Measurements from ENCODE around the gene MAGI2.
"Not testable (repeated sequence)": the region's sequence is repeated elsewhere in the genome, so short reads cannot be mapped to it uniquely, and the experiment has no call there.

MAGI2 gene

DNA sequence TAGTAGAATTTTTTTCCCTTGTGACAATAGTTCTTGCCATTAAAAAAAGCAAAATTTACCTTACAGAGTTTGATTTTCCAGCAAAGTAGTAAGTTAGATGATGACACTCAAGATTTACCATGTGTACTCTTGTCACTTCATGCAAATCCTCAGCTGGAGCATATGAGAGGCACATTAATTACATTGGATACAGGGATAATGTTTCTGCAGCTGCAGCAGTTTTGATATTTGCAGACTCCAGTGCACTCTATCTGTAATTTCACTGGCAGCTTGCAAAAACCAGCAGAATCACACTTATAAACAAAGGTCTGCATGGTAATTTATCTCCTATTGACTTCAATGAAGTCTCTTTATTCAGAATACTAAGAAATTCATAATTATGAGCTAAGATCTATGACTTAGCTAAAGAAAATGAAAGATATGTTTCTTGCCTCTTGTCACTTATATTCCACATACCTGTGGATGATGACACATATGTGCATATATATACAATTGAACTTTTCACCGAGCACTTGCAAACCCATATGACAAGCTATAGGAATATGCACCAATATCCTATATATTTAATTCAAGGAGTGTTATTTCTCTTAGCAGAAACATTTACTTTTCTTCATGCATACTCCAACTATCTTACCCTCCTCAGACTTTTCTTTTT lies 1124.3 kb downstream of the MAGI2 start:
- TF ChIP-seq, protein P1, sequence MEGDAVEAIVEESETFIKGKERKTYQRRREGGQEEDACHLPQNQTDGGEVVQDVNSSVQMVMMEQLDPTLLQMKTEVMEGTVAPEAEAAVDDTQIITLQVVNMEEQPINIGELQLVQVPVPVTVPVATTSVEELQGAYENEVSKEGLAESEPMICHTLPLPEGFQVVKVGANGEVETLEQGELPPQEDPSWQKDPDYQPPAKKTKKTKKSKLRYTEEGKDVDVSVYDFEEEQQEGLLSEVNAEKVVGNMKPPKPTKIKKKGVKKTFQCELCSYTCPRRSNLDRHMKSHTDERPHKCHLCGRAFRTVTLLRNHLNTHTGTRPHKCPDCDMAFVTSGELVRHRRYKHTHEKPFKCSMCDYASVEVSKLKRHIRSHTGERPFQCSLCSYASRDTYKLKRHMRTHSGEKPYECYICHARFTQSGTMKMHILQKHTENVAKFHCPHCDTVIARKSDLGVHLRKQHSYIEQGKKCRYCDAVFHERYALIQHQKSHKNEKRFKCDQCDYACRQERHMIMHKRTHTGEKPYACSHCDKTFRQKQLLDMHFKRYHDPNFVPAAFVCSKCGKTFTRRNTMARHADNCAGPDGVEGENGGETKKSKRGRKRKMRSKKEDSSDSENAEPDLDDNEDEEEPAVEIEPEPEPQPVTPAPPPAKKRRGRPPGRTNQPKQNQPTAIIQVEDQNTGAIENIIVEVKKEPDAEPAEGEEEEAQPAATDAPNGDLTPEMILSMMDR (IDR thresholded peaks at IDR 0.05; ENCODE audit: low read depth, low read length, missing control alignments), result no peak
- in situ Hi-C loops (cut with HindIII; ENCODE audit: low pct_ligation_motif_present, low sequenced_read_pairs), result no loop called here
- Histone ChIP-seq H3K27me3 (replicated peaks) (no peaks in the 10 kb centered on the region), H3K36me3 (replicated peaks) (no peaks in the 10 kb centered on the region), H3K27ac (no peak overlapping the region), H3K4me3 (ENCODE audit: low read depth, low read length) (no peak overlapping the region)
- DNase-seq, result no peak

GRCh38 chr7:78327718-78328117 lies 1125.7 kb downstream of the MAGI2 start:
- in situ Hi-C loops (cut with HindIII; ENCODE audit: low pct_ligation_motif_present, low sequenced_read_pairs), result no loop called here
- Histone ChIP-seq H3K27me3 (replicated peaks) (no peaks in the 10 kb centered on the region), H3K27ac (no peak overlapping the region), H3K4me3 (ENCODE audit: low read depth, low read length) (no peak overlapping the region), H3K36me3 (replicated peaks) (no peaks in the 10 kb centered on the region)
- no peak for DNase-seq
- TF ChIP-seq, protein P1 (IDR thresholded peaks at IDR 0.05; ENCODE audit: low read depth, low read length, missing control alignments), result no peak

GRCh38 chr7:78326876-78327275 lies 1126.6 kb downstream of the MAGI2 start:
- Histone ChIP-seq H3K36me3 (replicated peaks) (no peaks in the 10 kb centered on the region), H3K27me3 (replicated peaks) (no peaks in the 10 kb centered on the region), H3K4me3 (ENCODE audit: low read depth, low read length) (no peak overlapping the region), H3K27ac (no peak overlapping the region)
- in situ Hi-C loops (cut with HindIII; ENCODE audit: low pct_ligation_motif_present, low sequenced_read_pairs), result no loop called here
- no peak for DNase-seq
- TF ChIP-seq, protein P1 (IDR thresholded peaks at IDR 0.05; ENCODE audit: low read depth, low read length, missing control alignments), result no peak

- Histone ChIP-seq H3K27me3 (replicated peaks) (no peaks in the 10 kb centered on the region), H3K27ac (no peak overlapping the region), H3K36me3 (replicated peaks) (no peaks in the 10 kb centered on the region), H3K4me3 (ENCODE audit: low read depth, low read length) (no peak overlapping the region)
- TF ChIP-seq, protein P1 (IDR thresholded peaks at IDR 0.05; ENCODE audit: low read depth, low read length, missing control alignments), result no peak
- DNase-seq, result peak; percentile 5
- in situ Hi-C loops (cut with HindIII; ENCODE audit: low pct_ligation_motif_present, low sequenced_read_pairs), result no loop called here
These were observed 1127.3 kb downstream of the MAGI2 start for GRCh38 chr7:78326189-78326588.

GRCh38 chr7:78323118-78323517 lies 1130.3 kb downstream of the MAGI2 start:
- H3K36me3 ChIP-seq (replicated peaks), result no peaks in the 10 kb centered on the region
- no peak overlapping the region for H3K4me3 ChIP-seq (ENCODE audit: low read depth, low read length)
- no peak overlapping the region for H3K27ac ChIP-seq
- H3K27me3 ChIP-seq (replicated peaks), result no peaks in the 10 kb centered on the region
- in situ Hi-C loops (cut with HindIII; ENCODE audit: low pct_ligation_motif_present, low sequenced_read_pairs), result no loop called here
- TF ChIP-seq, protein P1 (IDR thresholded peaks at IDR 0.05; ENCODE audit: low read depth, low read length, missing control alignments), result no peak
- no peak for DNase-seq

- H3K27me3 ChIP-seq (replicated peaks); H3K27ac ChIP-seq; DNase-seq; in situ Hi-C loops (cut with HindIII; ENCODE audit: low pct_ligation_motif_present, low sequenced_read_pairs); H3K36me3 ChIP-seq (replicated peaks); H3K4me3 ChIP-seq (ENCODE audit: low read depth, low read length): not testable (repeated sequence)
These were observed 1131.2 kb downstream of the MAGI2 start for GRCh38 chr7:78322231-78322630.
